Loucy (cell line): Measurements from ENCODE around the gene NRF1.

Experiments used
- CTCF ChIP-seq: fragments of 200-600 bp; sonication (generic); conservative IDR thresholded peaks from 2 replicates; pipeline ENCODE4 v1.5.1; 2014; ENCODE audit warnings: mild to moderate bottlenecking, antibody characterized with exemption, low read length
- EZH2phosphoT487 ChIP-seq: fragments of 200-600 bp; IDR thresholded peaks from 2 replicates; pipeline ENCODE4 v1.6.1; 2018; ENCODE audit warnings: antibody characterized with exemption, mild to moderate bottlenecking, moderate library complexity, borderline replicate concordance

- TF ChIP-seq CTCF (no peak), EZH2phosphoT487 (no peak)
Observed at GRCh38 chr7:129630341-129630740, 18.8 kb downstream of the NRF1 start.
